Upper lobe of right lung (tissue), 1 donor: ENCODE measurements around the gene MDN1. TPM values are rescaled to one million over a fixed set of nuclear protein-coding genes. Genes with fewer than 3 reads are reported as not detected.

Experiments used
- ATAC-seq: fragments of 200-7000 bp; cut with Tn5 transposase; one replicate; pipeline ENCODE4 v1.9.1; 2020; ENCODE audit warnings: mild to moderate bottlenecking, moderate library complexity
- DNase-seq: peaks from one replicate; pipeline ENCODE4 v3.0.0-alpha.2; 2020
- H3K27ac ChIP-seq: fragments of 200-600 bp; one replicate; pipeline ENCODE4 v1.8.0; 2022
- H3K27me3 ChIP-seq: fragments of 200-600 bp; one replicate; pipeline ENCODE4 v1.8.0; 2022; ENCODE audit warnings: mild to moderate bottlenecking
- H3K36me3 ChIP-seq: fragments of 200-600 bp; one replicate; pipeline ENCODE4 v1.8.0; 2022
- H3K4me1 ChIP-seq: fragments of 200-600 bp; one replicate; pipeline ENCODE4 v1.8.0; 2022
- H3K4me3 ChIP-seq: fragments of 200-600 bp; one replicate; pipeline ENCODE4 v1.8.0; 2022; ENCODE audit warnings: mild to moderate bottlenecking
- H3K9me3 ChIP-seq: fragments of 200-600 bp; one replicate; pipeline ENCODE4 v1.8.0; 2022
- intact Hi-C: fragments of 100-400 bp; cut with DNase I; formaldehyde crosslinking; loops from one replicate; pipeline ENCODE4 v1.11.0; 2022
- total RNA-seq: library from RNA; stranded (reverse); fragmentation: NEBNext Ultra II Directional; extraction: Animal tissue kit (Norgen Biotek cat#: 25700); gene quantifications from one replicate; pipeline ENCODE4 v1.2.1, GENCODE V29; 2021
- TF ChIP-seq, protein P1 (sequence below): fragments of 200-600 bp; IDR thresholded peaks from one replicate; pipeline ENCODE4 v1.8.0; 2022; ENCODE audit warnings: antibody characterized with exemption
- donor health status: DM: no; HTN: yes; CAD: no; lungs with severe emphysema.

The MDN1 gene
- total RNA-seq, 1 donor from 2014 or later: 35.1 TPM

DNA sequence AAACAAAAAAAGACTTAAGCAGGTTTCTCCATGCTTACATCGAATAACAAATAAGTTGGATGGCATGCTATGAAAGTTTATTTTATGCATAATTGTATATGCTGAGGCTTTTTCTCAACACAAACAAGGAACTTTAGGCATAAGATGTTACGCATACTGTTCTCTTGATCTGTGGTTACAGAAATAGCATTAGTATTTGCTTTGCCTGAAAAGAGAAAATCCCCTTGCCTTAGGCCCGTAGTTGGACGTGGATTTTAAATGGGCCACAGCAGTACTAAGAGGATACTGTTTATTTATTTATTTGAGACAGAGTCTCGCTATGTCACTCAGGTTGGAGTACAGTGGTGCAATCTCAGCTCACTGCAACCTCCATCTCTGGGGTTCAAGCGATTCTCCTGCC lies 200.0 kb downstream of the MDN1 start:
- H3K4me3 ChIP-seq: no peak overlapping the region
- H3K27me3 ChIP-seq: no peaks in the 10 kb centered on the region
- no peak overlapping the region for H3K27ac ChIP-seq
- intact Hi-C loops: no loop called here
- H3K36me3 ChIP-seq: peaks cover 4% of the 10 kb centered on the region
- H3K4me1 ChIP-seq: no peaks in the 10 kb centered on the region
- no peaks in the 10 kb centered on the region for H3K9me3 ChIP-seq
- no peak for DNase-seq
- TF ChIP-seq, protein P1, sequence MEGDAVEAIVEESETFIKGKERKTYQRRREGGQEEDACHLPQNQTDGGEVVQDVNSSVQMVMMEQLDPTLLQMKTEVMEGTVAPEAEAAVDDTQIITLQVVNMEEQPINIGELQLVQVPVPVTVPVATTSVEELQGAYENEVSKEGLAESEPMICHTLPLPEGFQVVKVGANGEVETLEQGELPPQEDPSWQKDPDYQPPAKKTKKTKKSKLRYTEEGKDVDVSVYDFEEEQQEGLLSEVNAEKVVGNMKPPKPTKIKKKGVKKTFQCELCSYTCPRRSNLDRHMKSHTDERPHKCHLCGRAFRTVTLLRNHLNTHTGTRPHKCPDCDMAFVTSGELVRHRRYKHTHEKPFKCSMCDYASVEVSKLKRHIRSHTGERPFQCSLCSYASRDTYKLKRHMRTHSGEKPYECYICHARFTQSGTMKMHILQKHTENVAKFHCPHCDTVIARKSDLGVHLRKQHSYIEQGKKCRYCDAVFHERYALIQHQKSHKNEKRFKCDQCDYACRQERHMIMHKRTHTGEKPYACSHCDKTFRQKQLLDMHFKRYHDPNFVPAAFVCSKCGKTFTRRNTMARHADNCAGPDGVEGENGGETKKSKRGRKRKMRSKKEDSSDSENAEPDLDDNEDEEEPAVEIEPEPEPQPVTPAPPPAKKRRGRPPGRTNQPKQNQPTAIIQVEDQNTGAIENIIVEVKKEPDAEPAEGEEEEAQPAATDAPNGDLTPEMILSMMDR: no peak
- ATAC-seq: no peak

DNA sequence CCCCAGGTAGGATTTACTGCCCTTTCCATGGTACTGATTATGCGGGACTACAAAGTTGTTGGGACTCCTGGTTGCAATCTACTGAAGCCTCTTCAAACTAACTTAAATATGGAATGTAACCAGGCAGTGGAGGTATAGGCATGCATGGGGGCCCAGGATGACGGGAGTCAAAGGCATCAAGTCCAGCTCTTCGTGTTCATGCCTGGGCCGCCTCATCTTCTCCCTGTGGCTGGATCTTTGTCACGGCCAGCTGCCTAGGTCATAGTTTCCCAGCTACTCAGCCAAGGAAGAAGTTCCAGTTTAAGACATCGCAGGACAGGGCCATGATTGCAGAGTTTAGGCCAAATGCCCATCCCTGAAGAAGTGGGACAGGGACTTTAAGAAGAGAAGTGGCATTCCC lies 201.6 kb downstream of the MDN1 start:
- H3K4me1 ChIP-seq: no peaks in the 10 kb centered on the region
- ATAC-seq (no peak), DNase-seq (no peak)
- no peaks in the 10 kb centered on the region for H3K27me3 ChIP-seq
- TF ChIP-seq, protein P1: no peak
- intact Hi-C loops: no loop called here
- no peak overlapping the region for H3K4me3 ChIP-seq
- no peak overlapping the region for H3K27ac ChIP-seq
- H3K9me3 ChIP-seq: no peaks in the 10 kb centered on the region
- H3K36me3 ChIP-seq: peaks cover 4% of the 10 kb centered on the region

DNA sequence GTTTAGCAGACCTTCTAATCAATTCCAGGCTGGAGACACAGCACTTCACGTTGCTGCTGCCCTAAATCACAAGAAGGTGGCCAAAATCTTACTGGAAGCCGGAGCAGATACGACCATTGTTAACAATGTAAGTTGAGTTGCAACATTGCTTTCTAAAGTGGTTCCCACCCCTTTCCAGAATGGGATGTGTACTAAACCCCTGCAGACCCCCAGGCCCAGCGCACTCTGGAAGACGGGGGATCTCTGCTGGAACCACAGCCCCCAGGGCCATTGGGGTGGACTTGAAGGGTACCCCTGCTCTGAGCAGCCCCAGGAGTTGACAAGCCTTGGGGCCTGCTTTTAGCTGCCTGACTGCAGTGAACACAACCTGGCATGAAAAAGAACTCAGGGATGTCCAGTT lies 203.1 kb downstream of the MDN1 start:
- Histone ChIP-seq H3K27me3 (no peaks in the 10 kb centered on the region), H3K9me3 (no peaks in the 10 kb centered on the region), H3K4me3 (no peak overlapping the region), H3K4me1 (no peaks in the 10 kb centered on the region), H3K27ac (no peak overlapping the region), H3K36me3 (peaks cover 4% of the 10 kb centered on the region)
- ATAC-seq: no peak
- no peak for DNase-seq
- intact Hi-C loops: no loop called here
- TF ChIP-seq, protein P1: no peak

DNA sequence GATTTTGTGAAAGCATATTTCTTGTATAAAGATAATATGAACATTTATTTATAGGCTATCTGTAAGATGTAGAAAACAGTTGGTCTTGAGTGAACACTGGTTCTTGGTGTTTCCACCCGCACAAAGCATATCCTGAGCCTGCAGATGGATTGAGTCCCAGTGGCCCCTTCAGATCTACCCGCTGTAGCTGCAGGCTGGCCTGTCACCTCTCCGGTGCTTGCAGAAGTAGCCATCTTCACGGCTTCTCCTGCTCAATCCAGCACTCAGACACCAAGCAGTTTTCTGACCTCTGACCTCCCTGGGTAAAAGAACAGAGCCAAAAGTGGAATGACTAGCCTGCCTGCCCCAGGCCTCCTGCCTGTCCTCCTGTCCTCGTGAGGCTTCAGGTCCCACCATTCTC lies 203.7 kb downstream of the MDN1 start:
- TF ChIP-seq, protein P1: no peak
- H3K27me3 ChIP-seq: no peaks in the 10 kb centered on the region
- H3K4me3 ChIP-seq: no peak overlapping the region
- DNase-seq: no peak
- no peak for ATAC-seq
- no peaks in the 10 kb centered on the region for H3K4me1 ChIP-seq
- H3K9me3 ChIP-seq: no peaks in the 10 kb centered on the region
- intact Hi-C loops: no loop called here
- H3K27ac ChIP-seq: no peak overlapping the region
- no peaks in the 10 kb centered on the region for H3K36me3 ChIP-seq

DNA sequence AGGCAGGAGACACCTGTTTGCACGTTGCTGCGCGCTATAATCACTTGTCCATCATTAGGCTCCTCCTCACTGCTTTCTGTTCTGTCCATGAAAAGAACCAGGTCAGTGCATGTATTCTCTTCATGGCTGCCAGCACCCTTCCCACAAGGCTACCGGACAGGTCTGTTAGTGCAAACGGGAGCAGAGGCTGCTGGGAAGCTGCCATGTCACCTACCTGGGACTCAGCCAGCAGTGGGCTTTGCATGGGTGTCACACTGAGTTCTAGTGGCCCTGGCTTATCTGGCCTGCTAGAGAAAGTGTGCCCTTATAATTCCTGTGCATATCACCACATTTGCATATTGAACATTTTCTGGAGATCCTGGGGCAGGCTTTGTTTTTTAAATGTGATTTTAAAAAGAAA lies 205.8 kb downstream of the MDN1 start:
- Histone ChIP-seq H3K27ac (no peak overlapping the region), H3K36me3 (no peaks in the 10 kb centered on the region), H3K4me3 (no peak overlapping the region), H3K9me3 (no peaks in the 10 kb centered on the region), H3K4me1 (no peaks in the 10 kb centered on the region), H3K27me3 (no peaks in the 10 kb centered on the region)
- intact Hi-C loops: no loop called here
- TF ChIP-seq, protein P1: no peak
- DNase-seq: no peak
- ATAC-seq: no peak

DNA sequence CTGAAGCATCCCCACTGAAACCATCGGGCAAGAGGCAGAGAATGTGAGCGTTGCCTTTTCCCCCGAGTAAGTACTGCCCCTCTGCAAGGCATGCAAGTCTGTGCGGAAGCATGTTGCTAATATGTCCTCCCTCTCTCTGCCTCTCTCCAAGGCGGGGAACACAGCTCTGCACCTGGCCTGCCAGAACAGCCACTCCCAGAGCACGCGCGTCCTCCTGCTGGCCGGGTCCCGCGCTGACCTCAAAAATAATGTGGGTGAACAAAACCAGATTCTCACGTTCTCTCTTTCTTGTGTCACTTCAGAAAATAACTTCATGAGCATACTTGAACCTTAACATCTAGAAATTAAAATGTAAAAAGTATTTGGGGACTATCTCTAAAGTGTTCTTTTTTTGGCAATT lies 207.5 kb downstream of the MDN1 start:
- DNase-seq (no peak), ATAC-seq (no peak)

More for the DNA sequence above, 207.5 kb downstream of the MDN1 start:
- no peaks in the 10 kb centered on the region for H3K36me3 ChIP-seq
- H3K4me3 ChIP-seq: no peak overlapping the region
- H3K4me1 ChIP-seq: no peaks in the 10 kb centered on the region
- TF ChIP-seq, protein P1: no peak
- no peaks in the 10 kb centered on the region for H3K9me3 ChIP-seq
- no peak overlapping the region for H3K27ac ChIP-seq
- H3K27me3 ChIP-seq: no peaks in the 10 kb centered on the region
- intact Hi-C loops: no loop called here
